Measurements from ENCODE around the gene NUDT22.

NUDT22 gene

DNA sequence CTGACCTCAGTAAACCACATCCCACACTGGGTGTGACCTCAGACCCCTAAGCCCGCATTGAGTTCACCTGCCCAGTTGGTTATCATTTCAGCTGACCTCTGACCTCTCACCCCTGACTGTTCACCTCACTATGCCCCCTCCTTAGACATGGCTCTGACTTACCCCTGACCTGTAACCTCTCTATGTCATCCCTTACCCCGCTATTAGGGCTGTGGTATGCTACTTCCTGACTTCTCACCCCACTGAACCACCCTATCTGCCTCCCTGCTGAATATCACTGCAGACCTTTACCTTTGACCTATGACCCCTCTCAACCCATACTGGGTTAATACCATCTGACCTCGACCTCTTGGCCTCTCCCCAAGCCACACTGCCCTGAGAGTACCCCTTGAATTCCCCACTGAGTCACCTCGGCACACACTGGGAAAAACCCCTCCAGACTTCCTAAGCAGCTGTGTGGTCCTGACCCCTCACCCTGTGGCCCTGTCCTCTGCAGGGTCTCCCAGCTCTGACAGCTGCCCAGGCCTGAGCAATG, 33.5 kb downstream of the NUDT22 start:
- peak; percentile 73 to 86 (median 84) for DNase-seq

DNA sequence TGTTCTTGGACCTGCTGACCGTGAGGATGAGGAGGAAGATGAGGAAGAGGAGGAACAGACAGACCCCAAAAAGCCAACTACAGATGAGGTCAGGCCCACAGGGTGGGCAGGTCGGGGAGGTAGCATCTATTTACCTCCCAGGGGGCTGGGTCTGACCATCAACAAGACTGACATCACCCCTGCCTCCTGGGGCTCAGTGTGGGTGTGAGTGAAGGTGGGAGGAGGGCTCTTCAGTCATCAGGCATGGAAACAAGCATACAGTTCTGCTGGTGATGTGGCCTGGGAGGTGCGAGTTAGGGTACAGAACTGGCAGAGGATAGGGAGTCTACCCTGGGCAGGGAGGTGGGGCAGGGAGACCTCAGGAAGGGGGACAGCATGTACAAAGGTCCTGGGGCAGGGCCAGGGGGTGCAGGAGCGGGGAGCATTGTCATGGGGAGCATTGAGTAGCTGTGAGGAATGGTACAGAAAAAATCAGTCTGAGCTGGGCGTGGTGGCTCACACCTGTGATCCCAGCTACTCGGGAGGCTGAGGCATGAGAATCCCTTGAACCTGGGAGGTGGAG, 34.2 kb downstream of the NUDT22 start:
- DNase-seq, result peak; percentile 53 to 69 (median 63)

DNA sequence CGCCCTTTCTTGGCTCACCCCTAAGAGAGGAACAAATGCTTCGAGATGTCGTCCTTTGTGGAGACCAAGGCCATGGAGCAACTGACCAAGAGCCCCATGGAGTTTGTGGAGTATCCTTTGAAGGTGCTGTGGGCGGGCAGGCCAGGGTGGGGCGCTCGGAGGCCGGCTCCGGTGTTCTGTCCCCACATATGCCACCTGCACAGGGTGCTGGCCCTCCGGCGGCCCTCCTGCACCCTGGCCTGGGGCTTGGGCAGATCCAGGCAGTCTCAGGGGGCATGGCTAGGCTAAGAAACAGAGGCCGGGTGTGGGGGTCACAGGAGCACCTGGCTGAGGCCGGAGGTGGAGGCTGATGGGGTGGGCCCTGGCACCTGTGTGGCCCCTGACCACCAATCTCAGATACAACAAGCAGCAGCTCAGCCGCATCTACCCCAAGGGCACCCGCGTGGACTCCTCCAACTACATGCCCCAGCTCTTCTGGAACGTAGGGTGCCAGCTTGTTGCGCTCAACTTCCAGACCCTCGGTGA, 35.5 kb downstream of the NUDT22 start:
- DNase-seq, result no peak

DNA sequence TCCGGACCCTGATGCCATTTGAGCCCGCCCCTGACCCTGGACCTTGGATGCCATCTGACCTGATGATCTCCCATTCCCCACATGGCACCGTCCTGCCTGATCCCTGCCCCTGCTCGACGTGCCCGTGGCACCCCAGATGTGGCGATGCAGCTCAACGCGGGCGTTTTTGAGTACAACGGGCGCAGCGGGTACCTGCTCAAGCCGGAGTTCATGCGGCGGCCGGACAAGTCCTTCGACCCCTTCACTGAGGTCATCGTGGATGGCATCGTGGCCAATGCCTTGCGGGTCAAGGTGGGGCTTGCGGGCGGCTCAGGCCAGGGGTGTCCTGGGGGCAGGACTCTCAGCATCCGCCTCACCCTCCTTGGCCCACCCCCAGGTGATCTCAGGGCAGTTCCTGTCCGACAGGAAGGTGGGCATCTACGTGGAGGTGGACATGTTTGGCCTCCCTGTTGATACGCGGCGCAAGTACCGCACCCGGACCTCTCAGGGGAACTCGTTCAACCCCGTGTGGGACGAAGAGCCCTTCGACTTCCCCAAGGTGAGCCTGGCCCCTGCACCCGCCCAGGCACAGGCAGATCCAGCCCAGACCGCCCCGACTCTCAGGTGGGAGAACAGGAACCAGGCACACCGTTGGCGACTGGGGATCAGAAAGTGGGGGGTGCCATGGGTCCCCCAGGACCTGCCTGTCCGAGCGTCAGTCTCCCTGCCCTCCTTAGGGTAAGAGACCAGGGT, 36.4 kb downstream of the NUDT22 start:
- no peak for DNase-seq

DNA sequence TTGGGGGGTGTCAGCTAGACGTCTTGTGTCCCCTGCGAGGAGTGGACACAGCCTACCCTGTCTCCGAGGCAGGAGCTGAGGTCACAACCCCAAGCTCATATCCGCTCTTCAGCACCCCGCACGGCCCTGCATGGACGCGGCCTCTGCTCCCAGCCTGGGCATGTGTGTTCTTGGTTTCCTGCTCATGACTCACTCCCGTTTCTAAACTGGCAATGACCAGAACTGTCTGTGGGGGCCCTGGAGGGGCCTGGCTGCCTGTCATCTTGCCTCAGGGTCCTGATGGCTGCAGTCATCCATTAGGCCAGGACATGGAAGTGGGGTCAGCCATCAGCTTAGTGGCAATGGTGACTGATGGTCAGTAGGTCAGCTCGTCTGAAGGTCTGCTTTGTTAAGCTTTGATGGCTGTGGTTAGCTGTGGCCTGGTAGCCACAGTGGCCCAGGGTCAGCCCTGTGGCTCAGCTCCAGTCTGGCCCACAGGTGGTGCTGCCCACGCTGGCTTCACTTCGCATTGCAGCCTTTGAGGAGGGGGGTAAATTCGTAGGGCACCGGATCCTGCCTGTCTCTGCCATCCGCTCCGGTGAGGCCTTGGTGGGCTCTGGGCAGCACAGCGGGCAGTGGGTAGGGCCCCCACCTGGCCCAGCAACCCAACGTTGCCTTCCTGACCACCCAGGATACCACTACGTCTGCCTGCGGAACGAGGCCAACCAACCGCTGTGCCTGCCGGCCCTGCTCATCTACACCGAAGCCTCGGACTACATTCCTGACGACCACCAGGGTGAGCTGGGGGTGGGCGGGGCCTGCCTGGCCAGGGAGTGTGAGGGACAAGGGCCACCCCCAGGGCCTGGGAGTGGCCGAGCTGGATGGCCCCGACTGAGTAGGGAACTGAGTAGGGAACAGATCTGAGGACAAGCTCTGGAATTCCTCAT, 37.2 kb downstream of the NUDT22 start:
- no peak for DNase-seq

DNA sequence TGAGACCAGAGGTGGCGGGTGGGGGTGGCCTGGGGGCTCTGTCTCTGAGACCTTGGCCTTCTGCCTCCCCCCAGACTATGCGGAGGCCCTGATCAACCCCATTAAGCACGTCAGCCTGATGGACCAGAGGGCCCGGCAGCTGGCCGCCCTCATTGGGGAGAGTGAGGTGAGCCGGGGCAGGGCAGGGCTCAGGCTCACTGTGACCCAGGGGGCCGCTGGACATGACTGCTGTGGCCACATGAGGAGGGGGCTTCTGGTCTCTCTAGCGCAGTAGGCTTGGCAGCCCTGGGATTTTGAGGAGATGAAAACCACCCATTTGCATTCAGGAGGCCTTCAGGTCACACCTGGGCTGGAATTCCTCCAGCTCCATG, 37.9 kb downstream of the NUDT22 start:
- no peak for DNase-seq

DNA sequence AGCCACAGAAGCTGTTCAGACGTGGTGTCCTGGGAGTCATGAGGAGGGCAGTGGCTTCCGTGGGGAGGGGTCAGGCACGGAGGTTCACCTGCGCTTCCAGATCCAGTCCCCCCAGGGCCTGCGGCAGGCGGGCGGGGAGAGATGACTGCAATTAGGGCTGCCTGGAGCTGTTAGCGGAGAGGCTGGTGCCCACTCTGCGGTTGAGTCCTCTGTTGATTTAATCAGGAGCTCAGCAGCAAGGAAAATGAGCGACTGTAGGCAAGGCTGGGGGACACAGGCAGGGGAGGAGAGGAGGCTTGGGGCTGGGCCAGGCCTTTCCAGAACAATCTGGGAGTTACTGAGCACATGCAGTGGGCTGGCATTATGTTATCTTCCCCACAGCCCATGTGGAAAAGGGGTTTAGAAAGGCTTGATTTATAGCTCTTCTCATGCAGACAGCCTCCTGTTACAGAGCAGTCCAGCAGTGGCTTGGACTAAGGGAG, 38.3 kb downstream of the NUDT22 start:
- no peak for DNase-seq

DNA sequence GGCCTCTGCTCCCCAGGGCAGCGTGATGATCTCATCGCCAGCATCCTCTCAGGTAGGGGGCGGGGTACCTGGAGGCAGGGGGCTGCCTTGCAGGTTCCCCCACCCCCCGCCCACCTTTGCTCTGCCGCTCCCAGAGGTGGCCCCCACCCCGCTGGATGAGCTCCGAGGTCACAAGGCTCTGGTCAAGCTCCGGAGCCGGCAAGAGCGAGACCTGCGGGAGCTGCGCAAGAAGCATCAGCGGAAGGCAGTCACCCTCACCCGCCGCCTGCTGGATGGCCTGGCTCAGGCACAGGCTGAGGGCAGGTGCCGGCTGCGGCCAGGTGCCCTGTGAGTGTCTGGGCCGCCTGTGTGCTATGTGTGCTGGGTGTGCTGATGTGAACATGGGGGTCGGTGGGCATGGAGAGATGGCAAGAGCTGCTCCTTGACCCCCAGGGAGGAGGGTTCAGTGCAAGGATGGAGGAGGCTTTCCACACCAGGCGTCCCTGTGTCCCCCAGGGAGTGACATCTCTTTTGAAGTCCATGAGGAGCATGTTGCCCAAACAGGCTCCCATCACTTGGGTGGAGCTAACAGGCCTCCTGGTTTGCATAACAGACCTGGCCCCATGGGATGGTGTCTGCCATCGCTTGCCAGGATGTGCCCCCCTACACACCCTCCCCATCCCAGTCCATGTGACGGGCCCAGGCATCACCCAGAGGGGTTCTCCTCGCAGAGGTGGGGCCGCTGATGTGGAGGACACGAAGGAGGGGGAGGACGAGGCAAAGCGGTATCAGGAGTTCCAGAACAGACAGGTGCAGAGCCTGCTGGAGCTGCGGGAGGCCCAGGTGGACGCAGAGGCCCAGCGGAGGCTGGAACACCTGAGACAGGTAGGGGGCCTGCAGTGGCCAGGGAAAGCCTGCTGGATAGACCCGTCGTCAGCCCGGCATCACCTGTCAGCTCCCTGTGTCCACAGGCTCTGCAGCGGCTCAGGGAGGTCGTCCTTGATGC, 39.4 kb downstream of the NUDT22 start:
- no peak for DNase-seq

DNA sequence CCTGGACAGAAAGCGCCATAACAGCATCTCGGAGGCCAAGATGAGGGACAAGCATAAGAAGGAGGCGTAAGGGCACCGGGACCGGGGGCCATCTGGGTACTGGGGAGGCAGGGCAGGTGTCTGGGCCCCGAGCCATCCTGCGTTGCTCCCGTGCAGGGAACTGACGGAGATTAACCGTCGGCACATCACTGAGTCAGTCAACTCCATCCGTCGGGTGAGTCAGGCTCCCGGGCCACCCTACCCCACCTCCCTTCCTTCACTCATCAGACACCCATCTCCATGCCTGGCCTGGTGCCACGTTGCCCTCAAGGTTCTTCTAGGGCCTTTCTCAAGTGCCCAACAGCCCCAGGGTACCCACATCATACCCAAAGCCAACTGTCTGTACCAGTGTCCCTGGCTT, 40.3 kb downstream of the NUDT22 start:
- no peak for DNase-seq

DNA sequence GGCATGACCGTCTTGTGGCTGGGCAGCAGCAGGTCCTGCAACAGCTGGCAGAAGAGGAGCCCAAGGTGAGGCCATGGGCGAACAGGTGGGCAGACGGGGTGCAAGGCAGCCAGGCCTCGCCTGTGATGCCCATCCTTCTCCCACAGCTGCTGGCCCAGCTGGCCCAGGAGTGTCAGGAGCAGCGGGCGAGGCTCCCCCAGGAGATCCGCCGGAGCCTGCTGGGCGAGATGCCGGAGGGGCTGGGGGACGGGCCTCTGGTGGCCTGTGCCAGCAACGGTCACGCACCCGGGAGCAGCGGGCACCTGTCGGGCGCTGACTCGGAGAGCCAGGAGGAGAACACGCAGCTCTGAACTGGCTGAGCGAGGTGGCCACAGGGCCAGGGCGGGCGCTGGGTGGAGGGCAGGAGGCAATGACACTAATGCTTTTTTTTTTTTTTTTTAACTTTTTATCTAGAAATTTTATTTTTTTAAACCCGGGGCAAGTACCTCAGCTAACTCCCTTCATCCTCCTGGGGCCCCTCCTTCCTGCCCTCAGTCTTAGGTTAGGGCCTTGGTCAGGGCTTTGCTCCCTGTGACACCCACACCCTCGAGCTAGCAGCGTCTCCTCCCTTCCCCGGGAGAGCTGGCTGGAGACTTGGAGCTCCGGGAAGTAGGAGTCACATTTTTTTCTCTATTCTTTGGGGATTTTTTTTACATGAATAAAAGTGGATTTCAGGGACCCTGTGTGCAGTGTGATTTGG, 41.3 kb downstream of the NUDT22 start:
- DNase-seq, result no peak

DNA sequence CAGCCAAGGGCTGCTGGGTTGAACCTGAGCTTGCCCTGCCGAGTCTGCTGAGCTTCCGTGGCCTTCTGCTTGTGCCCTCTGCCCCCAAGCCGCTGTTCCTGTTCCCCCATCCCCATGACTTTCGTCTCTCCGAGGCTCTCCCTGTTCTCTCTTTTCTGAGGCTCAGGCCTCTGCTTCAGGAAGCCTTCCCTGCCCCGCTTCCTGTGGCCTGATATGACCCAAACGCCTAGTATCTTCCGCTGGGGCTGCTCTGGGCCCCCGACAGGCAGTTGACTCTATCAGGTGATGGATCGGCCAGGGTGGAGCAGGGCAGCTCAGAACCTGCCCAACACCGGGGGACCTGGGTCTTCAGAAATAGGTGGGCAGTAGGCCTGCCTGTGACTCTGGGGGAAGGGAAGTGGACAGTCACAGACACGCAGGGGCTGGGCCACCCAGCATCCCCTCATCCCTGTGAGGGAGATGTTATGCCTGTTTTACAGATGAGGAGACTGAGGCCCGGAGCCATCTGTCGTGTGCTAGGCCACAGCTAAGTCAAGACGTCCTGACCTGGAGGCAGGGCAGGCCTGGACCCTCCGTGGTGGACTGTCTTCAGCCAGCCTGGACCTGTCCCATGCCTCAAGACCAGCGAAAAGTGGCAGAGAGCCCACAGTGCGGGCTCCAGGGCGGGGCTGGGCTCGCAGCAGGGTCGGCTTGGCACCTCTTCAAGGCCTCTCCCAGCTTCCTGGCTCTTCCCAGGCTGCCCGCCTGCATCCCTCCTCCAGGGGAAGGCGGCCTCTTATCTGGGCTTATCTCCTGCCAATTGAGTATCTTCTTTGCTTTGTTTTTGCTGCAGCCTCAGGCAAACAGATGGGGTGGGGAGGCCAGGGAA, 42.2 kb downstream of the NUDT22 start:
- DNase-seq, result peak in 2 of 3 donors; percentile 42 to 47

DNA sequence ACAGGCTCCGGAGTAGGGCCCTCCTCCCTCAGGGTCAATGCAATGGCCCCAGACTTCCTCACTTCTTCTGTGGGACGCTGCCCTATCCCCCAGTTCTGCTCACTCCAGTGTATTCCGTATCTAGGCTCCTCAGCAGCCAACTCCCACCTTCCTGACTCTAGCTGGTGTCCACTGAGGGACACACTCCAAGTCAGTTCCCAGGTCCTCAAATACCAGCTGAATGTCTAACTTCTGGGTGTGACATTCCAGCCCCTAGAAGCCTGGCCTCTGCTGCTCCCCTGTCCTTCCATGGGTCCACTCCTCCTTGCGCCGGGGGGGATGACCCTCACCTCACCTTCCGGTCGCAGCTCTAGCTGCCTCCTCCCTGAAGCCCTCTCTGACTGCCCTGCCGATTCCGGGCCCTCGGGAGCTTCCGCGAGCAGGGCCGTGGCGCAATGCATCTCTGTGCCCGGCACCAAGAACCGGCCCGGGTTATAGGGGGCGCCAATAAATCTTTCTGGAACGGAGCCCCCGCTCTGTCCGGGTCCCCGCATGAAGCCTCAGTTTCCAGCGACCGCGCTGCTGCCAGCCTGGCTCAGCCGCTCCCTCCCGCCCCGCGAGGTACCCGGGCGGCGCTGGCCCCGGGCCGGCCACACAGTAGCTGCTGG, 42.9 kb downstream of the NUDT22 start:
- DNase-seq, result peak; percentile 47 to 56 (median 53)

DNA sequence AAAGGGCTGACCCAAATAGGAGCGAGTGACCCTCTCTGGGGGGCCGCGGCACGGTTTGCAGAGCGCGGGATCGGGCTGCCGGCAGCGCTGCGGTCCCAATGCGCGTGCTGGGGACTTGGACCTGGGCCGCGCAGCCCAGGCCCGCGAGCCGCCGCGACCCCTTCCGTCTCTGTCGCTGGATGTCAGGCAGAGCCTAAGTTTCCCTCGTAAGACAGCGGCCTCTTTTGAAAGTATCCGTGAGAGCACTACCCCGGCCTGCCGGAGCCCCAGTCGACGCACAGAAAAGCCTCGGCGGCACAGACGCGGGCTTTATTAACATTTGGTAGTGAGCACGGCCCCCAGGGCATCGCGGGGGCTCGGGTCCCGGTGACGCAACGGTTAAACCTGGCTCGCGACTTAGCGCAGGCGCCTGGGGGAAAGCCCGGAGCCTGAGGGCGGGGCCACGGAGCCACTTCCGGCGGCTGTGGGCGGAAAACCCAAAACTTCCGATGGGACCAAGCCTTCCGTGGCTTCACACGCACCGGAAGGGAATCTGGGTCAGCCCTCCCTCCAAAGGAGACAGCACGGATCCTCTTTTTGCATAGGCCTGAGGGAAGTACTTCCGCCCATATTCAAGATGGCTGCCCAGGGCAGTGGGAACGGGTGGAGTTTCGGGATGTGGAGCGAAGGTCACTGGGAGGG, 43.6 kb downstream of the NUDT22 start:
- DNase-seq, result peak; percentile 98 to 100 (median 99)

DNA sequence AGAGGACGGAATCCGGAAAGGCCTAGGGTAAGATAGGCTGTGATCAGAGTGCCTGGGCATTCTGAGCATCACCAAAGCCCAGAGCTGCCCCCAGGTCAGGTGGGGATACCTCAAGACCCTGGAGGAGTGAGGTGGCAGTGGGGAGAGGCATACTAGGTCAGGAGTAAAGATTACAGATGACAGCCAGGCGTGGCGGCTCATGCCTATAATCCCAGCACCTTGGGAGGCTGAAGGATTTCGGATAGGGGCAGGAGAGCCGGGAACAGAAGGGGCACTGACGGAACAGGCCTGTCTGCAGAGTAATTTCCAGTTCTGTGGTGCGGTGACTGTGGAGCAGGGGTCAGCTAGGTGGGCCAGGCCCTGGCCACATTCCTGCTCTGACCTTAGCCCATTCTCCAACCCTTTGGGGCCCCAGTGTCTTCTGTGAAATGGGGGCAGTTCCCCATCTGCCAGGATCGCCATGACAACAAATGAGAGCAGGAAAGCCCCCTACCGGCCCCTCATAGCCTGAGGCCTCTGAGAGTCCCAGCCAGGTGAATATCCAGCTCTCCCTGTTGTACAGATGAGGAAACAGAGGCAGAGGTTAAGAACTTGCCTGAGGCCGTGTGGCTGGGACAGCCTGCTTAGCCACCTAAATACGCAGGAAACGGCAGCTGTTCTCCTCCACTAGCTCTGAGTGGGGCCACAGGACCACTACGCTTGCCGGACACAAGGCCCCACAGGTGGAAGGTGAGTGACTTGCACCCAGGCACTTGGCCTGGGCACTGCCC, 49.1 kb downstream of the NUDT22 start:
- no peak for DNase-seq

DNA sequence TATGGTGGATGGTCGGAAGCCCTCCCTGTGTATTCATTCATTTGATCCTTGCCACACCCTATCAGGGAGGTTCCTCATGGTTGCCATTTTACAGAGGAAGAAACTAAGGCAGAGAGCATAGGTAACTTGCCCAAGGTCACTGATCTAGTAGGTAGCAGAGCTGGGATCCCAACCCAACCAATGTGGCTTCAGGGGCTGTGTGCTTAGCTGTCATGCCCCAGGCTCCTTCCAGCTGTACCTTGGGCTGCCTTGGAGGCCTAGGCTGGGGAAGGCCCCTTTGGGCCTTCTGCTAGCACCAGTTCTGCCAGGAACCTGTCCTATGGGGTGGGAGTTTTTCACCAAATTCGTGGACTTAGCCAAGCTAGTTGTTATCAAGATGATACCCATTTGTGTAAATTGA, 49.8 kb downstream of the NUDT22 start:
- DNase-seq, result no peak

DNA sequence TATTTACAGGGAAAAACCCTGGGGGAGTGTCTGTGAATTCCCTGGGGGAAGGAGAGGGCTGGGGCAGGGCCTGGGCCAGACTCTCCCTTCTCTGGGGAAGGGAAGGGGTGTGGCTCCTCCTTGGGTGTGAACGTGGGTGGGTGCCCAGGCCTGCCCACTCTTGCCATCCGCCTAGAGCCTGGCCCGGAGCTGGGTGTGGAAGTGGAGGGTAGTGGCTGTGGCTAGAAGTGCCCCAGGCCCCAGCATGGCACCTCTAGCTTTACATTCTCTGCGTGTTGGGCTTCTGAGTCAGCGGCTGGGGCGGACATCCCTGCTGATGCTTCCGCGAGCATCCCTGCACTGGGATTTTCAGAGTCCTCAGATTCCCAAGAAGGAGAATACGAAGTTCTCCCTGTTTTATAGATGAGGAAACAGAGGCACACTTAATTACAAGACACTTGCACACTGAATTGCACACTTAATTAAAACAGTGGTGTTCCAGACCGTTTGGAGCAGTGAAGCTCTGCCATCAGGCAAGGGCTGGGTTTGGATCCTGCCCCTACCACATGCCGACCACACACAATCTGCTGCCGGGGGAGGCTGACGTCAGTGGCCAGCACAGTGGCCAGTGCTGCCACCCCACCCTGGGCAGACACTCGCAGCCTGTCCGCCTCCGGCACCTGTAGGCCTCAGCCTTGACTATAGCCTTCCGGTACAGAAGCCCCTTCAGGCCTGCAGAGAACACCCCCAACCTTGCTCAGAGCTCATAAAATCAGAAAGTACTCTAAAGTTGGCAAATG, 50.8 kb downstream of the NUDT22 start:
- DNase-seq, result peak in 2 of 3 donors; percentile 39 to 73

DNA sequence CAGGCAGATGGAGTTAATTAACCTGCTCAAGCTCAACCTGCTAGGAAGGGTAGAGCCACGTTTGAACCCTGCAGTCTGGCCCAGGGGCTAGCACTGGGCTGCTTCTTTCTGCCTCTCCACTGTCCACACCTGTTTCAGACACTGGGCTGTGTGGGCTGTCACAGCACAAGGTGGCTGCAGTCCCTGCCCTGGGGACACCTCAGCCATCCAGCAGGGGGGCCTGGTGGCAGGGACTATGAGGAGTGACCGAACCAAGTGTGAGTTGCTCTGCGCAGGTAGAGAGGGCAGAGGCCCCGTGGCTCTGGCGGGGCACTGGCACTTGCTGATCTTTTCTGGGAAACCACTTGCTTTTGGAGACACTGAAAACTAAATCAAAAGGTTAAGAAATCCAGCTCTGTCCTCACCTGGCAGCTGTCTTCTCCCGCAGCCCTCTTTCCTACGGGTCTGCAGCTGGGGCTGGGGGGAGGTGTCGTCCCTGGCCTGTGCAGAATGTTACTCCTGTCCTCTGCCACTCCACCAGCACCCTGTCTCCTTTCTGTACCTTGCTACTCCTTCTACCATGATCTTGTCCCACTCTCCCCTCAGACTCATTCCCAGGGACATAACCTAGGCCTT, 52.6 kb downstream of the NUDT22 start:
- no peak for DNase-seq
